ENCODE measurements around the gene OR1N1.

The OR1N1 gene

DNA sequence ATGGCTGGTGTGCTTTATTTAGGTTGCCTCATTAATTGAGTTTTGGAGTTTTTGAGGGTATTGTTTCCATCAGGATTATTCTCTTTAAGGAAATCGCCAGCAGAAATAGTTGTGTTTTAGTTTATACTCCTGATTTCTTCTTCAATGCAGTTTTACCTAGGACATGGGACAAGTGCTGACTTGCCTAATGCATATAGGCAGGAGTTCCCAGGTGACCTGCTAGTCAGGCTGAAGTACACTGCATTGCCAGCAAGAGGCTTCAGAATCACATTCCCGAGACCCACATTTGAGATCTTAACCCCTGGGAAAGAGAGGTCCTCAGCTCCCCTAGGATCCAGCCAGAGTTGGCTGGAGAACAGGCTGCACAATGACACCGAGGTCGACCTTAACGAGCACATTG lies 24.3 kb upstream of the OR1N1 start:
- Histone ChIP-seq H3K4me3 (ENCODE audit: low read depth, low read length) (no peak overlapping the region), H3K36me3 (ENCODE audit: control insufficient read depth in 2 of 2, insufficient read depth in 1 of 2, low read length in 2 of 2) (no peaks in the 10 kb centered on the region), H3K4me1 (ENCODE audit: control insufficient read depth, insufficient read depth, low read length) (no peaks in the 10 kb centered on the region), H3K27ac (ENCODE audit: extremely low read depth, low read depth, low read length) (no peak overlapping the region), H3K9me3 (ENCODE audit: control insufficient read depth, insufficient read depth, low read depth, low read length) (no peaks in the 10 kb centered on the region)
- POLR2A ChIA-PET, result no interaction called here
- CTCF ChIA-PET, result interaction anchor here (0.7 to 1.2 kb wide), 2 partner anchors 51 to 371 kb away, joined by 3 read pairs; no protein-coding TSS in a partner anchor
- TF ChIP-seq ZNF785 (tag by site-specific recombination; IDR thresholded peaks at IDR 0.05) (no peak), INSM2 (tag by site-specific recombination; IDR thresholded peaks at IDR 0.05) (no peak), ZNF654 (tag by site-specific recombination; IDR thresholded peaks at IDR 0.05; ENCODE audit: low read depth) (no peak), ZNF639 (tag by site-specific recombination; IDR thresholded peaks at IDR 0.05) (no peak), BCL11A (tag by site-specific recombination; IDR thresholded peaks at IDR 0.05; ENCODE audit: low read depth) (no peak), ZNF664 (tag by site-specific recombination; IDR thresholded peaks at IDR 0.05) (no peak), ZNF747 (tag by site-specific recombination; IDR thresholded peaks at IDR 0.05) (no peak), ZNF132 (tag by site-specific recombination; IDR thresholded peaks at IDR 0.05; ENCODE audit: borderline replicate concordance) (no peak), AEBP2 (tag by site-specific recombination; IDR thresholded peaks at IDR 0.05; ENCODE audit: borderline replicate concordance) (no peak), GLIS2 (tag by site-specific recombination; IDR thresholded peaks at IDR 0.05) (no peak), ZXDB (tag by site-specific recombination; IDR thresholded peaks at IDR 0.05) (no peak), PRDM1 (tag by site-specific recombination; IDR thresholded peaks at IDR 0.05) (no peak), ZNF18 (tag by site-specific recombination; IDR thresholded peaks at IDR 0.05) (no peak), ZNF626 (tag by site-specific recombination; IDR thresholded peaks at IDR 0.05) (no peak), ZNF169 (tag by site-specific recombination; IDR thresholded peaks at IDR 0.05) (no peak), ZNF544 (tag by site-specific recombination; IDR thresholded peaks at IDR 0.05) (no peak), ZBTB26 (tag by site-specific recombination; optimal IDR thresholded peaks at IDR 0.05) (no peak), ZBTB7A (tag by site-specific recombination; IDR thresholded peaks at IDR 0.05; ENCODE audit: low read depth) (no peak)
- TF ChIP-seq, protein P1, sequence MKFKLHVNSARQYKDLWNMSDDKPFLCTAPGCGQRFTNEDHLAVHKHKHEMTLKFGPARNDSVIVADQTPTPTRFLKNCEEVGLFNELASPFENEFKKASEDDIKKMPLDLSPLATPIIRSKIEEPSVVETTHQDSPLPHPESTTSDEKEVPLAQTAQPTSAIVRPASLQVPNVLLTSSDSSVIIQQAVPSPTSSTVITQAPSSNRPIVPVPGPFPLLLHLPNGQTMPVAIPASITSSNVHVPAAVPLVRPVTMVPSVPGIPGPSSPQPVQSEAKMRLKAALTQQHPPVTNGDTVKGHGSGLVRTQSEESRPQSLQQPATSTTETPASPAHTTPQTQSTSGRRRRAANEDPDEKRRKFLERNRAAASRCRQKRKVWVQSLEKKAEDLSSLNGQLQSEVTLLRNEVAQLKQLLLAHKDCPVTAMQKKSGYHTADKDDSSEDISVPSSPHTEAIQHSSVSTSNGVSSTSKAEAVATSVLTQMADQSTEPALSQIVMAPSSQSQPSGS (tag by site-specific recombination; IDR thresholded peaks at IDR 0.05; ENCODE audit: low read depth), result no peak
- TF ChIP-seq, protein P2, sequence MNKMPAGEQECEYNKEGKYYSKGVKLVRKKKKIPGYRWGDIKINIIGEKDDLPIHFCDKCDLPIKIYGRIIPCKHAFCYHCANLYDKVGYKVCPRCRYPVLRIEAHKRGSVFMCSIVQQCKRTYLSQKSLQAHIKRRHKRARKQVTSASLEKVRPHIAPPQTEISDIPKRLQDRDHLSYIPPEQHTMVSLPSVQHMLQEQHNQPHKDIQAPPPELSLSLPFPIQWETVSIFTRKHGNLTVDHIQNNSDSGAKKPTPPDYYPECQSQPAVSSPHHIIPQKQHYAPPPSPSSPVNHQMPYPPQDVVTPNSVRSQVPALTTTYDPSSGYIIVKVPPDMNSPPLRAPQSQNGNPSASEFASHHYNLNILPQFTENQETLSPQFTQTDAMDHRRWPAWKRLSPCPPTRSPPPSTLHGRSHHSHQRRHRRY (tag by site-specific recombination; IDR thresholded peaks at IDR 0.05), result no peak

Data from HEK293 (cell line).